Rectal smooth muscle tissue (tissue), 1 donor: ENCODE data around the gene INTS3.

Source experiments
- H3K27ac ChIP-seq: one replicate; pipeline ENCODE4 v1.7.0; 2013; ENCODE audit warnings: low read depth, low read length, inconsistent platforms
- H3K27me3 ChIP-seq: one replicate; pipeline ENCODE4 v1.7.0; 2013; ENCODE audit warnings: low read length; ENCODE audit not compliant: control insufficient read depth, insufficient read depth
- H3K36me3 ChIP-seq: one replicate; pipeline ENCODE4 v1.7.0; 2013; ENCODE audit warnings: low read length; ENCODE audit not compliant: control insufficient read depth, insufficient read depth
- H3K4me1 ChIP-seq: one replicate; pipeline ENCODE4 v1.7.0; 2013; ENCODE audit warnings: low read length; ENCODE audit not compliant: control insufficient read depth, insufficient read depth
- H3K4me3 ChIP-seq: one replicate; pipeline ENCODE4 v1.7.0; 2013; ENCODE audit warnings: low read length
- H3K9ac ChIP-seq: one replicate; pipeline ENCODE4 v1.7.0; 2013; ENCODE audit warnings: low read length

INTS3 gene, protein sequence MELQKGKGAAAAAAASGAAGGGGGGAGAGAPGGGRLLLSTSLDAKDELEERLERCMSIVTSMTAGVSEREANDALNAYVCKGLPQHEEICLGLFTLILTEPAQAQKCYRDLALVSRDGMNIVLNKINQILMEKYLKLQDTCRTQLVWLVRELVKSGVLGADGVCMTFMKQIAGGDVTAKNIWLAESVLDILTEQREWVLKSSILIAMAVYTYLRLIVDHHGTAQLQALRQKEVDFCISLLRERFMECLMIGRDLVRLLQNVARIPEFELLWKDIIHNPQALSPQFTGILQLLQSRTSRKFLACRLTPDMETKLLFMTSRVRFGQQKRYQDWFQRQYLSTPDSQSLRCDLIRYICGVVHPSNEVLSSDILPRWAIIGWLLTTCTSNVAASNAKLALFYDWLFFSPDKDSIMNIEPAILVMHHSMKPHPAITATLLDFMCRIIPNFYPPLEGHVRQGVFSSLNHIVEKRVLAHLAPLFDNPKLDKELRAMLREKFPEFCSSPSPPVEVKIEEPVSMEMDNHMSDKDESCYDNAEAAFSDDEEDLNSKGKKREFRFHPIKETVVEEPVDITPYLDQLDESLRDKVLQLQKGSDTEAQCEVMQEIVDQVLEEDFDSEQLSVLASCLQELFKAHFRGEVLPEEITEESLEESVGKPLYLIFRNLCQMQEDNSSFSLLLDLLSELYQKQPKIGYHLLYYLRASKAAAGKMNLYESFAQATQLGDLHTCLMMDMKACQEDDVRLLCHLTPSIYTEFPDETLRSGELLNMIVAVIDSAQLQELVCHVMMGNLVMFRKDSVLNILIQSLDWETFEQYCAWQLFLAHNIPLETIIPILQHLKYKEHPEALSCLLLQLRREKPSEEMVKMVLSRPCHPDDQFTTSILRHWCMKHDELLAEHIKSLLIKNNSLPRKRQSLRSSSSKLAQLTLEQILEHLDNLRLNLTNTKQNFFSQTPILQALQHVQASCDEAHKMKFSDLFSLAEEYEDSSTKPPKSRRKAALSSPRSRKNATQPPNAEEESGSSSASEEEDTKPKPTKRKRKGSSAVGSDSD

DNA sequence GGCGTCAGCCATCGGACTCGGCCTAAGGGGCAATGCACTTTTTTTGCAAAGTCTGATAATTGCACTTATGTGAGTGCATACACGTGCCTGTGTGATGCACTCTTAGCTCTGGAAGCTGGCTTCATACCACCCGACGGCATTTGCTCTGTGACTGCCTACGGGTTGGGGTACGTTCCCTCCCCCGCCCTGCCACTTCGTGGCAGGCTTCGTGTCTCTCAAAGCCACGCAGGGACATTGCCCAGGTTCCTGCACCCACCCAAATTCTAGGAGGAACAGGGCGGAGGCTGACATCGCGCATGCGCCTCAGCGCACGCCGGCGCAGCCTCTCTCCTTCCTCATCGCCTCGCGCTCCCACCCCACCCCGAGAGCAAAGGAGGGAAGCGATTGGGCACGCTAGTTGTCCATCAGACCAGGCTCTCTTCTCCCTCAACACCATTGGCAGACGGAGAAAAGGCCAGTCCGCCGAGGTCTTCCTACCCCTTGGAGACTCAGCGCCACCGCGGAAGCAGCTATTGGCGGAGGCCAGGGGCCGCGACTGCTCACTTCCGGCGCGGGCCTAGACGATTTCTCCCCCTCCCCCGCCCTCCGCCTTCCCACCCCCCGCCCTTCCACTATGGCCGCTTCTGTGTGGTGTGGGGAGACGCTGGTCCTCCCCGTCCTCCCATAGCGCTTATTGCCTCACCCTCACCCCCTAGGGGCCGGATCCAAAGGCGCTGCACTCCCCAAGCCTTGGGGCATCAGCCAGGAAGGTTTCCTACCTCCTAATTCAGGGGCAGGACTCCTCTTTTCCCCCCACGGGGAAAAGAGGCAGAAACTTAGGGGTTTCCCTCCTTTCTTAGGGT lies at the start of gene INTS3:
Gene INTS3, plus strand, starts transcription at position 588 of the 842 bp plus-strand sequence. CDS start 585 bp downstream, outside the sequence.
- Histone ChIP-seq H3K27me3 (no peaks in the 10 kb centered on the region), H3K36me3 (no peaks in the 10 kb centered on the region), H3K27ac (peak within 1 kb of the TSS; percentile 98), H3K9ac (peak within 1 kb of the TSS; percentile 100), H3K4me3 (peak within 1 kb of the TSS; percentile 97), H3K4me1 (peaks cover 6% of the 10 kb centered on the region)

DNA sequence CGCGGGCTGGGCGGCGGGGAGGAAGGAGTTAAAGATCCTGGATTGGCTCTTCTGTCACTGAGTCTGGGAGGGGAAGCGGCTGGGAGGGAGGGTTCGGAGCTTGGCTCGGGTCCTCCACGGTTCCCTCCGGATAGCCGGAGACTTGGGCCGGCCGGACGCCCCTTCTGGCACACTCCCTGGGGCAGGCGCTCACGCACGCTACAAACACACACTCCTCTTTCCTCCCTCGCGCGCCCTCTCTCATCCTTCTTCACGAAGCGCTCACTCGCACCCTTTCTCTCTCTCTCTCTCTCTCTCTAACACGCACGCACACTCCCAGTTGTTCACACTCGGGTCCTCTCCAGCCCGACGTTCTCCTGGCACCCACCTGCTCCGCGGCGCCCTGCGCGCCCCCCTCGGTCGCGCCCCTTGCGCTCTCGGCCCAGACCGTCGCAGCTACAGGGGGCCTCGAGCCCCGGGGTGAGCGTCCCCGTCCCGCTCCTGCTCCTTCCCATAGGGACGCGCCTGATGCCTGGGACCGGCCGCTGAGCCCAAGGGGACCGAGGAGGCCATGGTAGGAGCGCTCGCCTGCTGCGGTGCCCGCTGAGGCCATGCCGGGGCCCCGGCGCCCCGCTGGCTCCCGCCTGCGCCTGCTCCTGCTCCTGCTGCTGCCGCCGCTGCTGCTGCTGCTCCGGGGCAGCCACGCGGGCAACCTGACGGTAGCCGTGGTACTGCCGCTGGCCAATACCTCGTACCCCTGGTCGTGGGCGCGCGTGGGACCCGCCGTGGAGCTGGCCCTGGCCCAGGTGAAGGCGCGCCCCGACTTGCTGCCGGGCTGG lies 49.1 kb upstream of the INTS3 start, which contains the start of gene NPR1:
Gene NPR1, plus strand, starts transcription at position 170 of the 818 bp plus-strand sequence. Its CDS starts 421 bp downstream, at position 591.
- H3K27ac ChIP-seq, result peak within 1 kb of the TSS; percentile 8
- peaks cover 11% of the 10 kb centered on the region for H3K27me3 ChIP-seq
- H3K4me1 ChIP-seq, result peaks cover 7% of the 10 kb centered on the region
- peak within 1 kb of the TSS; percentile 66 for H3K4me3 ChIP-seq
- no peaks in the 10 kb centered on the region for H3K36me3 ChIP-seq
- peak within 1 kb of the TSS; percentile 21 for H3K9ac ChIP-seq

DNA sequence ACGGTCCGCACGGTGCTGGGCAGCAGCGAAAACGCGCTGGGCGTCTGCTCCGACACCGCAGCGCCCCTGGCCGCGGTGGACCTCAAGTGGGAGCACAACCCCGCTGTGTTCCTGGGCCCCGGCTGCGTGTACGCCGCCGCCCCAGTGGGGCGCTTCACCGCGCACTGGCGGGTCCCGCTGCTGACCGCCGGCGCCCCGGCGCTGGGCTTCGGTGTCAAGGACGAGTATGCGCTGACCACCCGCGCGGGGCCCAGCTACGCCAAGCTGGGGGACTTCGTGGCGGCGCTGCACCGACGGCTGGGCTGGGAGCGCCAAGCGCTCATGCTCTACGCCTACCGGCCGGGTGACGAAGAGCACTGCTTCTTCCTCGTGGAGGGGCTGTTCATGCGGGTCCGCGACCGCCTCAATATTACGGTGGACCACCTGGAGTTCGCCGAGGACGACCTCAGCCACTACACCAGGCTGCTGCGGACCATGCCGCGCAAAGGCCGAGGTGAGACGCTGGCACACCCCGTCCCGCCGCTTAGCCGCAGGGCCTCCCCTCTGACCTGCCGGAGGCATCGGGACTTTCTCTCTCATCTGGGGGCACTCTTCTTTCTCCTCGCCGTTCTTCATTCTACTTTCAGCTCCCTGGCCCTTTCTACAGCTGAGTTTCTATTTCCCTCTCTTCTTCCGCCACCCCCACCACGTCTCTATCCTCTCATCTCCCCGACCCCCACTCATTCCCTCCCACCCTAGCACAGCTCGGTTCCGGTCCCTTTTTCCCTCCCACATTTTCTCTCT lies 48.3 kb upstream of the INTS3 start:
- peak overlapping the region; percentile 66 for H3K4me3 ChIP-seq
- no peaks in the 10 kb centered on the region for H3K36me3 ChIP-seq
- H3K4me1 ChIP-seq, result peaks cover 7% of the 10 kb centered on the region
- no peak overlapping the region for H3K9ac ChIP-seq
- H3K27me3 ChIP-seq, result peaks cover 11% of the 10 kb centered on the region
- peak overlapping the region; percentile 8 for H3K27ac ChIP-seq

DNA sequence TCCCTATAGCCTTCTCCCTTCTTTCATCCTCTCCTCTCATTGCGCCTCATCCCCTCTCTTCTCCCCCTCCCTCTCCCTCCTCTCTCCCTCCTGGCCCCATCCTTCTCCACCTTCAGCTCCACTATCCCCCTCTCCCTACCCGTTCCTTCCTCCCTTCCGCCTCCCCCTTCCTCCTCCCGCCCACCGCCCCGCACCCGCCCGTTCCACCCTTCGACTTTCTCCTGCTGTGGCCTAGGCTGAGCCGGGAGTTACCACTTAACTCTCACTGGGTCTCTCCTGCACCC lies 47.8 kb upstream of the INTS3 start:
- Histone ChIP-seq H3K27me3 (peaks cover 11% of the 10 kb centered on the region), H3K9ac (no peak overlapping the region), H3K27ac (no peak overlapping the region), H3K4me1 (peaks cover 7% of the 10 kb centered on the region), H3K36me3 (no peaks in the 10 kb centered on the region), H3K4me3 (peak overlapping the region; percentile 66)

DNA sequence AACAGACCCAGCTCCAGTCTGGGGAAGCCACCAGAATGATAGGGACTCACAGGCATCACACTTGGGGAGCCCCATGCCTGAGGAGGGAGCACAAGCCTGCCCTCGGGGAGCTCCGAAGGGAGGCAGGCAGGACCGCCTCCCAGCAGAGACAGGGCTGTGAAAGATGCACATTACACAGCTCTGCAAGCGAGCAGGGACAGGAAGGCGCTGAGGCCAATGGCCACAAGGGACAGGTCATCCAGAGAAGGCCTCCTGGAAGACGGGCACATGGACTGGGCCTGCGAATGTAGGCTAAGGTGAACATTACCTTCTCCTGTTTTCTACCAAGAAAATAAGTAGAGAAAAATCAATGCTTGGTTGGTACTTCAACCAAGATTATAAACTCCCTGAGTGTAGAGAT lies 45.1 kb upstream of the INTS3 start:
- Histone ChIP-seq H3K9ac (no peak overlapping the region), H3K4me1 (peaks cover 6% of the 10 kb centered on the region), H3K36me3 (no peaks in the 10 kb centered on the region), H3K4me3 (no peak overlapping the region), H3K27me3 (peaks cover 10% of the 10 kb centered on the region), H3K27ac (no peak overlapping the region)

DNA sequence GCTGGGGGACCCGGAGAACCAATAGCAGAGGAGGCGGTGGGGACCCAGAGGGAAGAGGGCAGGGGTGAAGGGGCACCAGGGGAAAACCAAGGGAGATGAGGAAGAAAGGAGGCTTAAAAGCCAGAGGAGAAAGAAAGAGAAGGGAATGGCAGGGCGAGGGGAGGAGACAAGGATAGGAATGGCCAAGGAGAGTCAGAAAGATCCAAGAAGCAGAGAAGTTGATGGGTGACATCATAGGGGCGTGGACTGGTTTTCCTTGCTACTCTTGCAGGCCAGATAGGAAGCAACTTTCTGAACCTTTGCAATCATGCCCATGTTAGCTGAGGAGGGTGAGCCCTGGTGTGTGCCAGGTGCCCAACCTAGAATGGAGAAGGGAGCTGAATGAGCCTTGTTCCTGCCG lies 44.0 kb upstream of the INTS3 start:
- Histone ChIP-seq H3K27me3 (peaks cover 5% of the 10 kb centered on the region), H3K36me3 (no peaks in the 10 kb centered on the region), H3K9ac (no peak overlapping the region)

DNA sequence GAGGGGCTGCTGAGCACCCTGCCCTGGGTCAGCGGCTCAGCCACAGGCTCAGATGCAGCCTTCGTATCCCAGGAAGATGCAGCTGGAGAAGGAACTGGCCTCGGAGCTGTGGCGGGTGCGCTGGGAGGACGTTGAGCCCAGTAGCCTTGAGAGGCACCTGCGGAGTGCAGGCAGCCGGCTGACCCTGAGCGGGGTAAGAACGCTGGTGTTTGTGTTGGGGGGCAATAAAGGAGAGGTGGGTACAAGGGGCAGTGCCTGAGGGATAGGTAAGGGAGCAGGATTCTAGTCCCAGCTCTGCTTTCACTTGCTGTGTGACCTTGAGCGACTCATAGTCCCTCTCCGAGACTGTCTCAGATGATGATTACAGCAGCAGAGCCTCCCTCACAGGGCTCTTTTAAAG lies 43.0 kb upstream of the INTS3 start:
- H3K27me3 ChIP-seq, result no peaks in the 10 kb centered on the region
- no peak overlapping the region for H3K9ac ChIP-seq
- H3K36me3 ChIP-seq, result no peaks in the 10 kb centered on the region
- H3K4me3 ChIP-seq, result no peak overlapping the region
- H3K4me1 ChIP-seq, result no peaks in the 10 kb centered on the region
- H3K27ac ChIP-seq, result no peak overlapping the region

More for the DNA sequence above, 44.0 kb upstream of the INTS3 start:
- Histone ChIP-seq H3K27ac (no peak overlapping the region), H3K4me3 (no peak overlapping the region), H3K4me1 (no peaks in the 10 kb centered on the region)

DNA sequence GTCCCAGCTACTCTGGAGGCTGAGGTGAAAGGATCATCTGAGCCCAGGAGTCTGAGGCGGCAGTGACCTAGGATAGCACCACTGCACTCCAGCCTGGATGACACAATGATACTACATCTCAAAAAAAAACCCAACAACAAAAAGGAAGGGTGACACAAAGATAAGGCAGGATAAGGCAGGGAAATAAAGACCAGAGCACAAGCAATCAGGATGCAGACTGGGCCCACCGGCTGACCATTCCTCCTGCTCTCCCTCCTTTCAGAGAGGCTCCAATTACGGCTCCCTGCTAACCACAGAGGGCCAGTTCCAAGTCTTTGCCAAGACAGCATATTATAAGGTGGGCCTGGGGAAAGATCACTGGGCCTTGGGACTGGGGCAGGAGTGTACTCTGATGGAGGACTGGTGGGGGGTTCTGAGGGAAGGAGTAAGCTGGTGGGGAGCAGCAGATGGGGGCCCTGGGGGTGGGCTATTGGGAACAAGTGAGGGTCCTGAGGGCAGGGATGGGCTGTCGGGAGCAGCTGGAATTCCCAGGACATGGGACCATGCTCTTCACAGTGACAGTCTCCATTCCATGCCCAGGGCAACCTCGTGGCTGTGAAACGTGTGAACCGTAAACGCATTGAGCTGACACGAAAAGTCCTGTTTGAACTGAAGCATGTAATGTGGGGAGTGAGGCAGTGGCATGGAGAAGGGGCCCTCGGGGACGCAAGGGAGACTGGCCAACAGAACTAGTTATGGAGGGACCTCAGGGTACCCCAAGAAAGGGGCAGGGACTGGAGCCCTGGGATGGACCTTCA lies 42.1 kb upstream of the INTS3 start:
- Histone ChIP-seq H3K9ac (no peak overlapping the region), H3K27me3 (no peaks in the 10 kb centered on the region), H3K4me3 (no peak overlapping the region), H3K36me3 (no peaks in the 10 kb centered on the region), H3K27ac (no peak overlapping the region), H3K4me1 (no peaks in the 10 kb centered on the region)

DNA sequence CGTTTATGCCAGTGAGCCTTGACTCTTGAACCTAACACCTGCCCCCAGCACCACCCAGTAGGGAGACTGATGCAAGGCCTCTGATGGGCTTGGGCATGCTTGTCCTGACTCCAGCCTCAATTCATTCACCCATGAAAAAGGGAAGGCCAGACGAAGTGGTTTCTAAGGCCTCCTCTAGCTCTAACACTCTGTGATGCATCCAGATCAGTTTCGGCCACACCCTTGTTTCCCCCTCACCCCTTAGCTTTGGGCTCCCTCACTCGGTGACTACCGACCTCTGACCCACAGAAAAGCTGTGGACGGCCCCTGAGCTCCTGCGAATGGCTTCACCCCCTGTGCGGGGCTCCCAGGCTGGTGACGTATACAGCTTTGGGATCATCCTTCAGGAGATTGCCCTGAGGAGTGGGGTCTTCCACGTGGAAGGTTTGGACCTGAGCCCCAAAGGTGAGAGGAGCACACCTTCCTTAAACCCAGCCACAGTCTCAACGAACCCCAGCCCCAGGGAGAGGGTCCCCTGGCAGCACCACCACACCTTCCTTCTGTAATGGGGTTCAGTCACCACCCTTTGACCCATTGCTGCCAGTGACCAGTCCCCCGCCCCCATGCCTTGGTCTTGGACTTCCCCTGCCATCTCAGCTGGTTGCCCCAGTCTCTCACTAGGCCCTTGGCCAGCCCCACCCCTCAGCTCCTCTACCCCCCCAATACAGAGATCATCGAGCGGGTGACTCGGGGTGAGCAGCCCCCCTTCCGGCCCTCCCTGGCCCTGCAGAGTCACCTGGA lies 40.3 kb upstream of the INTS3 start:
- no peaks in the 10 kb centered on the region for H3K27me3 ChIP-seq
- no peak overlapping the region for H3K9ac ChIP-seq
- H3K27ac ChIP-seq, result no peak overlapping the region
- H3K4me1 ChIP-seq, result no peaks in the 10 kb centered on the region
- H3K4me3 ChIP-seq, result no peak overlapping the region
- H3K36me3 ChIP-seq, result no peaks in the 10 kb centered on the region

DNA sequence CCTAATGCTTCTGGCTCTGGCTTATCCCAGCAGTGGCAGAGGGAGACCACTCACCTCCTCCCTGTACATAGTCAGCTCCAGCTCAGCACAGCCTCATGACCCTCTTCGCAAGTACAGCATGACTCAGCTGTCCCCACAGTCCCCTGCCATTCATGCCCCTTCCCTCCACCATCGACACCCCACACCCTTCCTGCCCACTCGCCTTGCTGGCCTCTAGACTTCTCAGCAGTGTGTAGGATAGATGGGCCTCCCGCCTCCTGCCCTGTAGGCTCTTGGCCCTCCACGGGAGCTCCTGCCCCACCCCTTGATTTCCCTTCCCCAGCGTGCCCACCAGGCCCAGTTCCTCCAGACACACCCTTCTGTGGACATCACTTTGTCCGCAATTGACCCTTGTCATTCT lies 39.6 kb upstream of the INTS3 start:
- H3K9ac ChIP-seq, result no peak overlapping the region
- no peak overlapping the region for H3K4me3 ChIP-seq
- H3K27me3 ChIP-seq, result no peaks in the 10 kb centered on the region
- no peak overlapping the region for H3K27ac ChIP-seq
- H3K4me1 ChIP-seq, result no peaks in the 10 kb centered on the region
- H3K36me3 ChIP-seq, result no peaks in the 10 kb centered on the region
